Fibroblast of lung (primary cell): ENCODE measurements around the gene MYO18A.

ENCODE experiments used
- CTCF ChIP-seq, 2 donors: IDR thresholded peaks in 1 of 2; conservative IDR thresholded peaks in 1 of 2; 1 replicate in 1 of 2; 2 replicates in 1 of 2; pipeline ENCODE4 v1.5.1; 2011 to 2012; ENCODE audit warnings: low read length in 2 of 2, control low read depth in 1 of 2, inconsistent platforms in 1 of 2, low read depth in 1 of 2, mild to moderate bottlenecking in 1 of 2
- EZH2 ChIP-seq: IDR thresholded peaks from 2 replicates; pipeline ENCODE4 v1.5.1; 2012; ENCODE audit warnings: low read length, control low read depth, mild to moderate bottlenecking; ENCODE audit errors: missing control alignments

GRCh38 chr17:29090108-29090507 lies 90.1 kb downstream of the MYO18A start:
- no peak for TF ChIP-seq CTCF (conservative IDR thresholded peaks at IDR 0.05 in 1 of 2, IDR thresholded peaks at IDR 0.05 in 1 of 2; ENCODE audit: low read depth in 1 of 2, low read length in 2 of 2)
- TF ChIP-seq EZH2 = no peak
